Activated effector memory CD4-positive, alpha-beta T cell treated with anti-CD3 and anti-CD28 coated beads, Interleukin-2, amount 50 U/mL, for 16 hours (primary cell): Measurements from ENCODE around the gene SPNS2.
A peak's percentile ranks its signal among the peaks of the same experiment; 100 is the strongest.

ENCODE experiments used
- DNase-seq: peaks from one replicate; pipeline ENCODE4 v3.0.0-alpha.2; 2020

Gene SPNS2

GRCh38 chr17:4480929-4481898 lies 17.5 kb upstream of the SPNS2 start:
- peak; percentile 76 for DNase-seq

- no peak for DNase-seq
These were observed 16.2 kb upstream of the SPNS2 start for GRCh38 chr17:4482338-4483011.

GRCh38 chr17:4483012-4483840 lies 15.5 kb upstream of the SPNS2 start:
- DNase-seq, result no peak

- DNase-seq, result peak; percentile 84
These were observed 12.7 kb upstream of the SPNS2 start for GRCh38 chr17:4485676-4486646.

- no peak for DNase-seq
These were observed 11.4 kb upstream of the SPNS2 start for GRCh38 chr17:4487296-4487695.

- peak; percentile 59 for DNase-seq
These were observed 10.6 kb upstream of the SPNS2 start for GRCh38 chr17:4487820-4488716.

GRCh38 chr17:4488989-4489595 lies 9.6 kb upstream of the SPNS2 start:
- DNase-seq, result no peak

- DNase-seq, result no peak
These were observed 8.5 kb upstream of the SPNS2 start for GRCh38 chr17:4490109-4490591.

GRCh38 chr17:4490637-4491061 lies 8.0 kb upstream of the SPNS2 start:
- no peak for DNase-seq

GRCh38 chr17:4492721-4493561 lies 5.7 kb upstream of the SPNS2 start:
- no peak for DNase-seq

- DNase-seq, result no peak
These were observed 1.4 kb upstream of the SPNS2 start for GRCh38 chr17:4497101-4497824.

- peak; percentile 69 for DNase-seq
These were observed 930 bp downstream of the SPNS2 start for GRCh38 chr17:4499431-4500190.

- no peak for DNase-seq
These were observed 1.5 kb downstream of the SPNS2 start for GRCh38 chr17:4500191-4500571.

GRCh38 chr17:4501295-4501949 lies 2.7 kb downstream of the SPNS2 start:
- no peak for DNase-seq

GRCh38 chr17:4502466-4503154 lies 3.9 kb downstream of the SPNS2 start:
- DNase-seq, result no peak

- no peak for DNase-seq
These were observed 4.8 kb downstream of the SPNS2 start for GRCh38 chr17:4503283-4504025.
